ENCODE measurements around the gene TUBA4A. TPM values are rescaled to one million over a fixed set of nuclear protein-coding genes. Genes with fewer than 3 reads are reported as not detected.
A peak's percentile ranks its signal among the peaks of the same experiment; 100 is the strongest.

The TUBA4A gene
- total RNA-seq, 1 donor from 2014 or later: 27.5 TPM

DNA sequence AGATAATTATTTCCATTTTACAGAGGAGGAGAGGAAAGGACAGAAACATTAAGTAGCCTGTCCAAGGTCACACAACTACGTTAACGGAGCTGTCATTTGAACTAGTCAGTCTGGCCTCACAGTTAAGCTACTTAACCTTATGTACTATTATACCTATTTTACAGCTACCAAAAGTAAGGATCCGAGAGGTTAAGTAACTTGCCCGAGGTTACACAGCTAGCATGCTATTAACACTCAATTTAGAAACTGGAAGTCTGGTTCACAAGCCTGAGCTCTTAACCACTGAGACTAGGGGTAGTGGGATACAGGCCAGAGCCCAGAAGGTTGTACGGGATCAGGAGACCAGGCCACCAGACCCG lies 8.9 kb downstream of the TUBA4A start:
- no peaks in the 10 kb centered on the region for H3K36me3 Mint-ChIP-seq (ENCODE audit: unreplicated experiment)
- peaks cover 2% of the 10 kb centered on the region for H3K27me3 Mint-ChIP-seq (ENCODE audit: unreplicated experiment)
- peak overlapping the region; percentile 97 for H3K4me3 Mint-ChIP-seq (ENCODE audit: unreplicated experiment)
- H3K27ac Mint-ChIP-seq (ENCODE audit: unreplicated experiment): no peak overlapping the region
- TF ChIP-seq, protein P1, sequence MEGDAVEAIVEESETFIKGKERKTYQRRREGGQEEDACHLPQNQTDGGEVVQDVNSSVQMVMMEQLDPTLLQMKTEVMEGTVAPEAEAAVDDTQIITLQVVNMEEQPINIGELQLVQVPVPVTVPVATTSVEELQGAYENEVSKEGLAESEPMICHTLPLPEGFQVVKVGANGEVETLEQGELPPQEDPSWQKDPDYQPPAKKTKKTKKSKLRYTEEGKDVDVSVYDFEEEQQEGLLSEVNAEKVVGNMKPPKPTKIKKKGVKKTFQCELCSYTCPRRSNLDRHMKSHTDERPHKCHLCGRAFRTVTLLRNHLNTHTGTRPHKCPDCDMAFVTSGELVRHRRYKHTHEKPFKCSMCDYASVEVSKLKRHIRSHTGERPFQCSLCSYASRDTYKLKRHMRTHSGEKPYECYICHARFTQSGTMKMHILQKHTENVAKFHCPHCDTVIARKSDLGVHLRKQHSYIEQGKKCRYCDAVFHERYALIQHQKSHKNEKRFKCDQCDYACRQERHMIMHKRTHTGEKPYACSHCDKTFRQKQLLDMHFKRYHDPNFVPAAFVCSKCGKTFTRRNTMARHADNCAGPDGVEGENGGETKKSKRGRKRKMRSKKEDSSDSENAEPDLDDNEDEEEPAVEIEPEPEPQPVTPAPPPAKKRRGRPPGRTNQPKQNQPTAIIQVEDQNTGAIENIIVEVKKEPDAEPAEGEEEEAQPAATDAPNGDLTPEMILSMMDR (IDR thresholded peaks at IDR 0.05; ENCODE audit: partially characterized antibody, unreplicated experiment): no peak
- H3K4me1 Mint-ChIP-seq (ENCODE audit: low read depth, unreplicated experiment): peaks cover 7% of the 10 kb centered on the region
- DNase-seq: no peak
- peaks cover 6% of the 10 kb centered on the region for H3K9me3 Mint-ChIP-seq (ENCODE audit: unreplicated experiment)

DNA sequence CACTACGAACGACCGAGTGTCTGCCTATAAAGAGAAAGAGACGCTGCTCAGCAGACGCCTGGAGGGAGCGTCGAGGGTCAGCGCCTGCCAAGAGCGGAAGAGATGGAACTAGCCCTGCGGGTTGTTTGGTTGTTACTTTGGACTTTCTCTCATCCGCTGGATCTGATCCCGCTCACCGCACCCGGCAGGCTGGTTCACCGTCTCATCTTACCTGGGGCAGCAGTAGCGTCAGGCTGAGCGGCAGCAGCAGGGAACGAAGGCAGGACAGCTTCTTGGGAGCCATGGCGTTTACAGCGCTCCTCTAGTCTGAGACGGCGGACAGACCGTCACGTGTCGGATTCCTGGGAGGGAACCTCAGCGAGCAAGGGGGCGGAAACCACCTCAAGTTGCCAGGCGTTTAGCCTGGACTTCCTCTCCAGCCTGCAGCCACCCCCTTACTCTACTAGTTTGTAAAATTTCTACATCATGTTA lies 10.4 kb downstream of the TUBA4A start:
- Mint-ChIP-seq H3K4me3 (ENCODE audit: unreplicated experiment) (no peak overlapping the region), H3K36me3 (ENCODE audit: unreplicated experiment) (no peaks in the 10 kb centered on the region), H3K27me3 (ENCODE audit: unreplicated experiment) (peaks cover 4% of the 10 kb centered on the region), H3K9me3 (ENCODE audit: unreplicated experiment) (peaks cover 6% of the 10 kb centered on the region), H3K4me1 (ENCODE audit: low read depth, unreplicated experiment) (peaks cover 2% of the 10 kb centered on the region), H3K27ac (ENCODE audit: unreplicated experiment) (no peak overlapping the region)
- TF ChIP-seq, protein P1 (IDR thresholded peaks at IDR 0.05; ENCODE audit: partially characterized antibody, unreplicated experiment): no peak
- no peak for DNase-seq

DNA sequence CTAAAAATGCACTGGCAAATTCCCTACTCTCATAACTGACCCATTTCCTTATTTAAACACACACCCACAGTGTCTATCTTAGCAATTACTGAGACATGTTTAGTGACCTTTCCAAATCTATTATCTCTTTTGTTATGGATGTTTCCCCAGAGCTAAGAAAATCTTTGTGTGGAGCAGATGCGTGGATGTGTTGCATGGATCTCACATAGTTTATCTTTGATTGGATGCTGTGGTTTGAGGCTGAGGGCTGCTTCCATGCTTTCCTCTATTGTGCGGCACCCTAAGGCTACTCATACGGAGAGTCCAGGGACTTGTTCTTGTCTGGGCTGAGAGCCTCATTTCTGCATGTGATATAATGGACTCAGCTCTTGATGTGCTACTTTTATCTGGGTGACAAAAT lies 19.4 kb downstream of the TUBA4A start:
- Mint-ChIP-seq H3K27me3 (ENCODE audit: unreplicated experiment) (peaks cover 4% of the 10 kb centered on the region), H3K4me3 (ENCODE audit: unreplicated experiment) (no peak overlapping the region), H3K9me3 (ENCODE audit: unreplicated experiment) (peaks cover 4% of the 10 kb centered on the region), H3K27ac (ENCODE audit: unreplicated experiment) (no peak overlapping the region), H3K36me3 (ENCODE audit: unreplicated experiment) (peaks cover 6% of the 10 kb centered on the region), H3K4me1 (ENCODE audit: low read depth, unreplicated experiment) (peaks cover 4% of the 10 kb centered on the region)
- TF ChIP-seq, protein P1 (IDR thresholded peaks at IDR 0.05; ENCODE audit: partially characterized antibody, unreplicated experiment): no peak
- DNase-seq: no peak

DNA sequence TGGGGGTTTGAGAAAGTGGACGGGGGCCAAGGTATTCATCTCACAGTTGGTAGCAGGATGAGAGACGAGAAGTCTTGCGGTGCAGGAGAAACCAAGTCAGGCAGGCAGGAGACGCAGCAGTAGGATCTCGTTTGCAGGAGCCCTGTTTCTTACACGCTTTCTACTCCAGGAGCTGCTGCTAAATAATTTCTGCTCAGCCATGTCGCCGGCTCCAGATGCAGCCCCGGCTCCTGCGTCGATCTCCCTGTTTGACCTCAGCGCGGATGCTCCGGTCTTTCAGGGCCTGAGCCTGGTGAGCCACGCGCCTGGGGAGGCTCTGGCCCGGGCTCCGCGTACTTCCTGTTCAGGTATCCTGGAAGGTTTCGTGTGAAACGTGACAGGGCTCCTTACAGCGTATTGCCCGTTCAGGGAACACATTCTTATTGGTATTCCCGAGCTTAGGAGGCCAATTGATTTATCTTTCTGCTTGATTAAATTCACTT lies 23.6 kb downstream of the TUBA4A start:
- Mint-ChIP-seq H3K36me3 (ENCODE audit: unreplicated experiment) (no peaks in the 10 kb centered on the region), H3K27me3 (ENCODE audit: unreplicated experiment) (peaks cover 5% of the 10 kb centered on the region), H3K4me3 (ENCODE audit: unreplicated experiment) (peak overlapping the region; percentile 100), H3K9me3 (ENCODE audit: unreplicated experiment) (peaks cover 4% of the 10 kb centered on the region), H3K27ac (ENCODE audit: unreplicated experiment) (peak overlapping the region; percentile 97), H3K4me1 (ENCODE audit: low read depth, unreplicated experiment) (peaks cover 15% of the 10 kb centered on the region)
- peak; percentile 61 for DNase-seq
- TF ChIP-seq, protein P1 (IDR thresholded peaks at IDR 0.05; ENCODE audit: partially characterized antibody, unreplicated experiment): no peak

DNA sequence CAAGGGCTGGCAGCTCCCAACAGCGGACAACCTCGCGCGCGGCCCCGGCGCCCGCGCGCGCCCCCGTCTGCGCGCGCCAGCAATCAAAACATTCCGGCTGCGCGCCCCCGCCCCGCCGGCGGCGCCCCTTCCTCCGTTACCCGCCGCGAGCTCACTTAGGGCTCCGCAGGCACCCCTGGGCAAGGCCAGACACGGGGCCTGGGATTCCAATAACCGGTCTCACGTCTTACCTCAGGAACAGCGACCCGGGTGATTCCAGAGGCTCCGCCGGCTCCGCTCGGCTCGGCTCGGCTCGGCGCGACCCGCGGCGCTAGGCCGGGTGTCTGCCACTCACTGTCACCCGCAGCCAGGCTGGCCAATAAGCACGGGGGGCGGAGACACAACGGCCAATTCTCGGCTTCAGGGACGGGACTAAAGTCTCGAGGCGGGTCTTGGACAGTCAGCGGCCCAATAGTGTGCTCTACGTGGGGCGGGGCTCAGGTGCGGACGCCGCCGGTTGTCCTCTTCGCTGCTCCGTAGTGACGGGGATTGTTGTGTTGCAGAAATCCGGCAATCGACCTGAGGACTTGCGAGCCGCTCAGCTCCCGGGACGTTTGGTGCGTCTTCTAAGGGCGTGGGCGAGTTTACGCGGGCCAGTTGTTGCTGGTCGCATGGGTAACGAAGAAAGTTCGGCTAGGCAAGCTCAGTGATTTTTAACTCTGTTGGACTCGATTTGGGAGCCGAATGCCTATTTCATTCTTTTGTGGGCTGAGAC lies 24.2 kb downstream of the TUBA4A start, which contains the start of the genes ANKZF1 and ATG9A:
Gene ANKZF1 (plus strand): TSS at position 502 of the 754 bp plus-strand sequence. CDS start 452 bp downstream, outside the sequence.
Gene ATG9A (minus strand): TSS at position 332 of the 754 bp plus-strand sequence. CDS start 1,612 bp downstream, outside the sequence.
- Mint-ChIP-seq H3K9me3 (ENCODE audit: unreplicated experiment) (peaks cover 6% of the 10 kb centered on the region), H3K36me3 (ENCODE audit: unreplicated experiment) (no peaks in the 10 kb centered on the region), H3K27me3 (ENCODE audit: unreplicated experiment) (peaks cover 5% of the 10 kb centered on the region), H3K4me1 (ENCODE audit: low read depth, unreplicated experiment) (peaks cover 15% of the 10 kb centered on the region), H3K4me3 (ENCODE audit: unreplicated experiment) (peak within 1 kb of the TSS; percentile 100), H3K27ac (ENCODE audit: unreplicated experiment) (peak within 1 kb of the TSS; percentile 97)
- DNase-seq: peak; percentile 98
- TF ChIP-seq, protein P1 (IDR thresholded peaks at IDR 0.05; ENCODE audit: partially characterized antibody, unreplicated experiment): no peak
